Effector CD8-positive, alpha-beta T cell (primary cell): Measurements from ENCODE around the gene SEC11A.
"Not testable (repeated sequence)": the region's sequence is repeated elsewhere in the genome, so short reads cannot be mapped to it uniquely, and the experiment has no call there.

Source experiments
- DNase-seq: peaks from one replicate; lab custom pipeline; 2025; lab: John Stamatoyannopoulos, UW

SEC11A gene

GRCh38 chr15:84737005-84737404 is 21.1 kb upstream of the SEC11A start:
- DNase-seq, result no peak

GRCh38 chr15:84736375-84736774 is 20.4 kb upstream of the SEC11A start:
- DNase-seq, result no peak

GRCh38 chr15:84735480-84736061 is 19.6 kb upstream of the SEC11A start:
- not testable (repeated sequence) for DNase-seq

GRCh38 chr15:84734794-84735479 is 19.0 kb upstream of the SEC11A start:
- DNase-seq, result peak; percentile 48

GRCh38 chr15:84731774-84732173 is 15.8 kb upstream of the SEC11A start:
- DNase-seq, result no peak

GRCh38 chr15:84727429-84727828 is 11.5 kb upstream of the SEC11A start:
- DNase-seq, result no peak

- DNase-seq, result no peak
Measured at GRCh38 chr15:84725001-84725491, 9.1 kb upstream of the SEC11A start.

GRCh38 chr15:84722628-84723027 is 6.7 kb upstream of the SEC11A start:
- no peak for DNase-seq

GRCh38 chr15:84721371-84721770 is 5.4 kb upstream of the SEC11A start:
- DNase-seq, result no peak

- no peak for DNase-seq
Measured at GRCh38 chr15:84715441-84716035, 401 bp downstream of the SEC11A start.

GRCh38 chr15:84714821-84715220 is 1.1 kb downstream of the SEC11A start:
- DNase-seq, result no peak

GRCh38 chr15:84714372-84714771 is 1.6 kb downstream of the SEC11A start:
- no peak for DNase-seq

GRCh38 chr15:84703808-84704207 is 12.1 kb downstream of the SEC11A start:
- no peak for DNase-seq

- no peak for DNase-seq
Measured at GRCh38 chr15:84702961-84703482, 12.9 kb downstream of the SEC11A start.

- DNase-seq, result no peak
Measured at GRCh38 chr15:84699538-84700191, 16.3 kb downstream of the SEC11A start.

- no peak for DNase-seq
Measured at GRCh38 chr15:84697236-84697990, 18.5 kb downstream of the SEC11A start.

GRCh38 chr15:84696757-84697156 is 19.2 kb downstream of the SEC11A start:
- DNase-seq, result no peak

- no peak for DNase-seq
Measured at GRCh38 chr15:84690342-84690741, 25.6 kb downstream of the SEC11A start.

- DNase-seq, result no peak
Measured at GRCh38 chr15:84689858-84690257, 26.1 kb downstream of the SEC11A start.

- DNase-seq, result not testable (repeated sequence)
Measured at GRCh38 chr15:84686446-84686845, 29.5 kb downstream of the SEC11A start.

- no peak for DNase-seq
Measured at GRCh38 chr15:84685304-84685703, 30.6 kb downstream of the SEC11A start.

GRCh38 chr15:84684092-84684491 is 31.8 kb downstream of the SEC11A start:
- no peak for DNase-seq
